K562 (cell line): Measurements from ENCODE around the gene CHD6. TPM values are rescaled to one million over a fixed set of nuclear protein-coding genes. Genes with fewer than 3 reads are reported as not detected.

Experiments
- CLOCK ChIP-seq: fragments of 250-450 bp; sonication (Bioruptor Pico); IDR thresholded peaks from 2 replicates; pipeline ENCODE4 v1.4.0; 2020; ENCODE audit warnings: mild to moderate bottlenecking, moderate library complexity, borderline replicate concordance
- DEAF1 ChIP-seq: fragments of 450-650 bp; formaldehyde crosslinking; IDR thresholded peaks from 2 replicates; pipeline ENCODE4 v1.4.0; 2020; ENCODE audit warnings: mild to moderate bottlenecking, moderate library complexity
- ETV1 ChIP-seq: fragments of 450-650 bp; conservative IDR thresholded peaks from 2 replicates; pipeline ENCODE4 v1.6.1; 2016; ENCODE audit warnings: missing genetic modification characterization, control low read depth, low read depth, missing compliant biosample characterization
- MCM2 ChIP-seq: fragments of 450-650 bp; IDR thresholded peaks from 2 replicates; pipeline ENCODE4 v1.6.1; 2017; ENCODE audit warnings: low read depth, mild to moderate bottlenecking
- MNT ChIP-seq, 2 experiments: fragments of 450-650 bp; conservative IDR thresholded peaks; 2 replicates each; pipeline ENCODE4 v1.6.1; 2017; ENCODE audit warnings: mild to moderate bottlenecking in 2 of 2, moderate library complexity in 2 of 2
- STAT5A ChIP-seq: IDR thresholded peaks from 2 replicates; pipeline ENCODE4 v1.6.1; 2012; ENCODE audit warnings: low read length, inconsistent platforms, borderline replicate concordance
- ZBTB8A ChIP-seq: fragments of 450-650 bp; IDR thresholded peaks from 2 replicates; pipeline ENCODE4 v1.6.1; 2018; ENCODE audit warnings: mild to moderate bottlenecking, moderate library complexity; ENCODE audit not compliant: partially characterized antibody
- ZNF224 ChIP-seq: sonication (generic); formaldehyde crosslinking; IDR thresholded peaks from 2 replicates; pipeline ENCODE4 v1.8.0; 2022; ENCODE audit warnings: mild to moderate bottlenecking, missing genetic modification reagents
- polyA plus RNA-seq, 8 experiments: library from polyadenylated mRNA; depleted of rRNA in 4 of 8; stranded (reverse) in 5 of 8; unstranded in 3 of 8; fragments of >200 nt; fragmentation: Nextera tagmentation in 2 of 8; fragmentation: Illumina TruSeq in 1 of 8; extraction: Ambion mirVana in 2 of 8; extraction: Trizol in 1 of 8; gene quantifications; 2 replicates each; pipeline versions ENCODE4 v1.2.1 to v1.2.3, GENCODE V29; 2011 to 2014; ENCODE audit warnings: inconsistent platforms in 1 of 8, missing spikeins in 1 of 8
- total RNA-seq, 7 experiments: library from RNA; depleted of rRNA in 6 of 7; stranded (reverse); fragments of >200 nt in 6 of 7; fragmentation: Illumina TruSeq in 2 of 7; extraction: Trizol in 2 of 7; gene quantifications; 2 replicates each; pipeline versions ENCODE4 v1.2.1 to v1.2.3, GENCODE V29; 2011 to 2021; ENCODE audit warnings: low replicate concordance in 1 of 7

The CHD6 gene
- total and polyA plus RNA-seq, 9 of the 15 experiments (the other 6 are each of a cell fraction or from before 2014, with no cell fraction given) = 3.9 to 24.2 (median 12.8) TPM

GRCh38 chr20:41639630-41640029, 21.5 kb upstream of the CHD6 start (continued):
- TF ChIP-seq CLOCK = no peak
- TF ChIP-seq ZNF224 (CRISPR knock-in tag) = no peak
- TF ChIP-seq DEAF1 (CRISPR knock-in tag) = no peak
- TF ChIP-seq MCM2 = no peak
- TF ChIP-seq ETV1 = no peak
- TF ChIP-seq STAT5A = no peak
- TF ChIP-seq ZBTB8A = no peak
- no peak for TF ChIP-seq MNT (conservative IDR thresholded peaks at IDR 0.05)
